Prostate gland (tissue), 2 donors: ENCODE data around the gene IFNL3. TPM values are rescaled to one million over a fixed set of nuclear protein-coding genes. Genes with fewer than 3 reads are reported as not detected.
"Not testable (repeated sequence)": the region's sequence is repeated elsewhere in the genome, so short reads cannot be mapped to it uniquely, and the experiment has no call there.

ENCODE experiments used
- DNase-seq: peaks from one replicate; pipeline ENCODE4 v3.0.0-alpha.2; 2019; ENCODE audit warnings: low spot score
- H3K27ac ChIP-seq, 2 donors: fragments of 200-600 bp; sonication (generic); 2 replicates each; pipeline ENCODE4 v1.5.1; 2017 to 2019
- H3K27me3 ChIP-seq: fragments of 200-600 bp; sonication (generic); replicated peaks from 2 replicates; pipeline ENCODE4 v1.5.1; 2019; ENCODE audit not compliant: insufficient read depth
- H3K36me3 ChIP-seq, 2 donors: fragments of 200-600 bp; sonication (generic); 1 replicate in 1 of 2; 2 replicates in 1 of 2; pipeline versions ENCODE4 v1.5.1 to v1.8.1; 2017 to 2019
- H3K4me1 ChIP-seq: fragments of 200-600 bp; sonication (generic); replicated peaks from 2 replicates; pipeline ENCODE4 v1.5.1; 2019
- H3K4me3 ChIP-seq, 2 donors: fragments of 200-600 bp; sonication (generic); 2 replicates each; pipeline ENCODE4 v1.5.1; 2017 to 2019
- H3K9me3 ChIP-seq: fragments of 200-600 bp; sonication (generic); 2 replicates; pipeline ENCODE4 v1.5.1; 2017
- CTCF ChIP-seq, 4 experiments: fragments of 200-600 bp in 2 of 4; fragments of 450-650 bp in 2 of 4; sonication (generic) in 2 of 4; IDR thresholded peaks; 1 replicate in 3 of 4; 2 replicates in 1 of 4; pipeline ENCODE4 v1.5.1; 2016 to 2019; ENCODE audit warnings: antibody characterized with exemption in 4 of 4, mild to moderate bottlenecking in 2 of 4, moderate library complexity in 2 of 4
- POLR2A ChIP-seq: fragments of 450-650 bp; IDR thresholded peaks from one replicate; pipeline ENCODE4 v1.6.1; 2016; ENCODE audit warnings: antibody characterized with exemption, mild to moderate bottlenecking
- POLR2AphosphoS5 ChIP-seq: sonication (generic); formaldehyde crosslinking; IDR thresholded peaks from one replicate; pipeline ENCODE4 v1.6.1; 2017; ENCODE audit warnings: antibody characterized with exemption
- WGBS: methylation state at CpG from one replicate; pipeline ENCODE4 v1.1.5; 2018; 5-methylcytosine and 5-hydroxymethylcytosine counted together
- intact Hi-C: fragments of 100-400 bp; cut with DNase I; formaldehyde crosslinking; loops from one replicate; pipeline ENCODE4 v1.14.2; 2022
- total RNA-seq, 2 donors: library from RNA; depleted of rRNA; stranded (reverse); fragments of >200 nt; gene quantifications; one replicate each; pipeline ENCODE4 v1.1.0, GENCODE V29; 2016

The IFNL3 gene
- total RNA-seq, 2 donors from 2014 or later, result not detected

GRCh38 chr19:39246951-39247669 lies 2.3 kb upstream of the IFNL3 start:
- intact Hi-C loops, result no loop called here
- Histone ChIP-seq H3K9me3 (no peaks in the 10 kb centered on the region), H3K36me3 (no peaks in the 10 kb centered on the region), H3K27me3 (peaks cover 6% of the 10 kb centered on the region), H3K4me1 (no peaks in the 10 kb centered on the region), H3K4me3 (no peak overlapping the region), H3K27ac (no peak overlapping the region)
- DNase-seq, result no peak
- TF ChIP-seq POLR2AphosphoS5, result no peak
- no peak for TF ChIP-seq CTCF (IDR thresholded peaks at IDR 0.05)
- TF ChIP-seq POLR2A, result no peak
- WGBS, result 18% methylated on average over 41 of the region's 42 CpGs

- H3K27me3 ChIP-seq, H3K4me1 ChIP-seq, H3K36me3 ChIP-seq, H3K9me3 ChIP-seq, H3K4me3 ChIP-seq, H3K27ac ChIP-seq, DNase-seq, intact Hi-C loops: not testable (repeated sequence)
- WGBS, result no CpG with 5 or more reads among the region's 1 CpG
Observed at GRCh38 chr19:39245166-39245565, 360 bp upstream of the IFNL3 start.

GRCh38 chr19:39243741-39244140 lies 1.1 kb downstream of the IFNL3 start:
- 77% methylated on average over 9 of the region's 13 CpGs for WGBS
- H3K4me1 ChIP-seq, H3K9me3 ChIP-seq, intact Hi-C loops, DNase-seq, H3K36me3 ChIP-seq, H3K27me3 ChIP-seq, H3K27ac ChIP-seq, H3K4me3 ChIP-seq: not testable (repeated sequence)

GRCh38 chr19:39240421-39240820 lies 4.4 kb downstream of the IFNL3 start:
- H3K36me3 ChIP-seq, result no peaks in the 10 kb centered on the region
- no peaks in the 10 kb centered on the region for H3K4me1 ChIP-seq
- intact Hi-C loops, result no loop called here
- H3K4me3 ChIP-seq, result no peak overlapping the region
- TF ChIP-seq POLR2AphosphoS5, result no peak
- TF ChIP-seq CTCF (IDR thresholded peaks at IDR 0.05), result no peak
- TF ChIP-seq POLR2A, result no peak
- DNase-seq, result no peak
- H3K27me3 ChIP-seq, result no peaks in the 10 kb centered on the region
- no peaks in the 10 kb centered on the region for H3K9me3 ChIP-seq
- no peak overlapping the region for H3K27ac ChIP-seq
- 92% methylated on average over 7 of the region's 7 CpGs for WGBS

- no peaks in the 10 kb centered on the region for H3K9me3 ChIP-seq
- no peak overlapping the region for H3K27ac ChIP-seq
- no peaks in the 10 kb centered on the region for H3K27me3 ChIP-seq
- H3K36me3 ChIP-seq, result no peaks in the 10 kb centered on the region
- H3K4me3 ChIP-seq, result no peak overlapping the region
- H3K4me1 ChIP-seq, result no peaks in the 10 kb centered on the region
- WGBS, result 90% methylated on average over 6 of the region's 6 CpGs
- DNase-seq, result no peak
- no peak for TF ChIP-seq POLR2AphosphoS5
- TF ChIP-seq POLR2A, result no peak
- TF ChIP-seq CTCF (IDR thresholded peaks at IDR 0.05), result no peak
- intact Hi-C loops, result no loop called here
Observed at GRCh38 chr19:39238944-39239343, 5.9 kb downstream of the IFNL3 start.

GRCh38 chr19:39238209-39238608 lies 6.6 kb downstream of the IFNL3 start:
- H3K4me3 ChIP-seq, result no peak overlapping the region
- H3K4me1 ChIP-seq, result no peaks in the 10 kb centered on the region
- TF ChIP-seq POLR2AphosphoS5 (no peak), CTCF (IDR thresholded peaks at IDR 0.05) (no peak), POLR2A (no peak)
- DNase-seq, result no peak
- H3K9me3 ChIP-seq, result no peaks in the 10 kb centered on the region
- intact Hi-C loops, result no loop called here
- H3K36me3 ChIP-seq, result no peaks in the 10 kb centered on the region
- H3K27me3 ChIP-seq, result no peaks in the 10 kb centered on the region
- H3K27ac ChIP-seq, result no peak overlapping the region
- WGBS, result 80% methylated on average over 6 of the region's 6 CpGs
